Colonic mucosa (tissue), 4 donors: ENCODE measurements around the gene PC. TPM values are rescaled to one million over a fixed set of nuclear protein-coding genes. Genes with fewer than 3 reads are reported as not detected.

ENCODE experiments used
- DNase-seq: peaks from one replicate; pipeline ENCODE4 v3.0.0-alpha.2; 2020
- H3K27ac ChIP-seq: fragments of 200-600 bp; one replicate; pipeline ENCODE4 v1.8.0; 2021
- H3K27me3 ChIP-seq: fragments of 200-600 bp; one replicate; pipeline ENCODE4 v1.8.0; 2021
- H3K36me3 ChIP-seq: fragments of 200-600 bp; one replicate; pipeline ENCODE4 v1.8.0; 2021
- H3K4me1 ChIP-seq: fragments of 200-600 bp; one replicate; pipeline ENCODE4 v1.8.0; 2021; ENCODE audit warnings: mild to moderate bottlenecking
- H3K4me3 ChIP-seq: fragments of 200-600 bp; one replicate; pipeline ENCODE4 v1.8.0; 2021
- H3K9ac ChIP-seq, 2 donors: one replicate each; pipeline ENCODE4 v1.7.0; 2013; ENCODE audit warnings: control low read depth in 2 of 2, low read depth in 2 of 2, low read length in 2 of 2
- H3K9me3 ChIP-seq: fragments of 200-600 bp; one replicate; pipeline ENCODE4 v1.8.0; 2021
- CTCF ChIP-seq: fragments of 200-600 bp; IDR thresholded peaks from one replicate; pipeline ENCODE4 v1.8.0; 2022; ENCODE audit warnings: antibody characterized with exemption, mild to moderate bottlenecking
- intact Hi-C: fragments of 100-400 bp; cut with DNase I; formaldehyde crosslinking; loops from one replicate; pipeline ENCODE4 v1.14.1; 2022
- total RNA-seq, 2 donors: library from RNA; stranded (reverse); fragmentation: NEBNext Ultra II Directional in 1 of 2; extraction: Animal tissue kit (Norgen Biotek cat#: 25700) in 1 of 2; gene quantifications; one replicate each; pipeline ENCODE4 v1.2.1, GENCODE V29; 2021
- donor health status: healthy.
- donor health status: DM: no; HTN: no; CAD: no.
- donor health status: DM: no; HTN: no; CAD: no.

The PC gene
- total RNA-seq, 2 donors from 2014 or later: 47.7 to 60.1 TPM

- no peak for TF ChIP-seq CTCF
- H3K9ac ChIP-seq: no peak overlapping the region
- no peaks in the 10 kb centered on the region for H3K4me1 ChIP-seq
- no peaks in the 10 kb centered on the region for H3K9me3 ChIP-seq
- H3K27me3 ChIP-seq: no peaks in the 10 kb centered on the region
- DNase-seq: no peak
- no peak overlapping the region for H3K4me3 ChIP-seq
- H3K36me3 ChIP-seq: no peaks in the 10 kb centered on the region
- intact Hi-C loops: no loop called here
- no peak overlapping the region for H3K27ac ChIP-seq
Observed at GRCh38 chr11:66871521-66871901, 86.7 kb downstream of the PC start.

GRCh38 chr11:66870616-66871520 is 87.3 kb downstream of the PC start:
- TF ChIP-seq CTCF: no peak
- no peaks in the 10 kb centered on the region for H3K4me1 ChIP-seq
- no peaks in the 10 kb centered on the region for H3K36me3 ChIP-seq
- no peak overlapping the region for H3K4me3 ChIP-seq
- no peaks in the 10 kb centered on the region for H3K9me3 ChIP-seq
- H3K27ac ChIP-seq: no peak overlapping the region
- no peak for DNase-seq
- intact Hi-C loops: no loop called here
- no peak overlapping the region for H3K9ac ChIP-seq
- no peaks in the 10 kb centered on the region for H3K27me3 ChIP-seq

GRCh38 chr11:66870131-66870530 is 88.1 kb downstream of the PC start:
- Histone ChIP-seq H3K36me3 (no peaks in the 10 kb centered on the region), H3K9ac (no peak overlapping the region), H3K27me3 (no peaks in the 10 kb centered on the region), H3K9me3 (no peaks in the 10 kb centered on the region), H3K4me3 (no peak overlapping the region), H3K27ac (no peak overlapping the region), H3K4me1 (no peaks in the 10 kb centered on the region)
- no peak for TF ChIP-seq CTCF
- DNase-seq: no peak
- intact Hi-C loops: no loop called here

GRCh38 chr11:66869567-66869870 is 88.7 kb downstream of the PC start:
- no peak for TF ChIP-seq CTCF
- H3K4me1 ChIP-seq: no peaks in the 10 kb centered on the region
- no peaks in the 10 kb centered on the region for H3K36me3 ChIP-seq
- no peak overlapping the region for H3K27ac ChIP-seq
- H3K9me3 ChIP-seq: no peaks in the 10 kb centered on the region
- intact Hi-C loops: no loop called here
- no peak overlapping the region for H3K9ac ChIP-seq
- no peaks in the 10 kb centered on the region for H3K27me3 ChIP-seq
- no peak for DNase-seq
- H3K4me3 ChIP-seq: no peak overlapping the region

GRCh38 chr11:66868726-66869566 is 89.2 kb downstream of the PC start:
- TF ChIP-seq CTCF: peak; percentile 51
- H3K27ac ChIP-seq: no peak overlapping the region
- no peak overlapping the region for H3K4me3 ChIP-seq
- DNase-seq: peak; percentile 83
- intact Hi-C loops: no loop called here
- no peaks in the 10 kb centered on the region for H3K36me3 ChIP-seq
- H3K27me3 ChIP-seq: no peaks in the 10 kb centered on the region
- H3K4me1 ChIP-seq: peaks cover 5% of the 10 kb centered on the region
- no peak overlapping the region for H3K9ac ChIP-seq
- no peaks in the 10 kb centered on the region for H3K9me3 ChIP-seq
